GM19438 (cell line): Measurements from ENCODE around the gene EDDM13.
"Not testable (repeated sequence)": the region's sequence is repeated elsewhere in the genome, so short reads cannot be mapped to it uniquely, and the experiment has no call there.

Source experiments
- ATAC-seq: cut with Tn5 transposase; IDR thresholded peaks from one replicate; pipeline ENCODE4 v1.9.1; 2021; ENCODE audit warnings: low read depth; ENCODE audit not compliant: unreplicated experiment

Gene EDDM13, protein sequence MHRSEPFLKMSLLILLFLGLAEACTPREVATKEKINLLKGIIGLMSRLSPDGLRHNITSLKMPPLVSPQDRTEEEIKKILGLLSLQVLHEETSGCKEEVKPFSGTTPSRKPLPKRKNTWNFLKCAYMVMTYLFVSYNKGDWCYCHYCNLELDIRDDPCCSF

DNA sequence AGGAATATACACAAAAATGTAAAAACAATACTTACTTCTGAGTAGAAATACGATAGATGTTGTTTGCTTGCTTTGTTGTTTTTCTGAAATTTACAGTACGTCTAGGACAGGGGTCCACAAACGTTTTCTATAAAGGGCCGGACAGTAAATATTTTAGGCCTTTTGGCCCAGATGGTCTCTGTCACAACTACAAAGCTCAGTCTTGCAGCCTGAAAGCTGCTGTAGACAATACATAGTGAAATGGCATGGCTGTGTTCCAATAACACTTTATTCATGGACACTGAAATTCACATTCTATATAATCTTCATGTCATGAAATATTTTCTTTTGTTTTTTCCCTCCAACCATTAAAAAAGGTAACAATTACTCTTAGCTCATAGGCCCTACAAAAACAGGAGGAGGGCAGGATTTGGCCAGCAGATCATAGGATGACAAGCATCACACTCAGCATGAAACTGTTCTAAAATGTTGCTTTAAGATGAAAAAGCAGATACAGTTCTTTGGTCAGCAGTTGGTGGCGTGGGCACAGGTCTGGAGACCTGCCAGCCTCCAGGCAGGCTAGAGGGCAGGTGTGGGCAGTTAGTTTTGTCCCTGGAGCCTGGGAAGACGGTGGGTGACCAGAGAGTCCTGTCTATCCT lies at the start of gene EDDM13:
Gene EDDM13, plus strand, starts transcription at position 588 of the 638 bp plus-strand sequence. CDS start 87 bp downstream, outside the sequence.
- ATAC-seq = no peak

DNA sequence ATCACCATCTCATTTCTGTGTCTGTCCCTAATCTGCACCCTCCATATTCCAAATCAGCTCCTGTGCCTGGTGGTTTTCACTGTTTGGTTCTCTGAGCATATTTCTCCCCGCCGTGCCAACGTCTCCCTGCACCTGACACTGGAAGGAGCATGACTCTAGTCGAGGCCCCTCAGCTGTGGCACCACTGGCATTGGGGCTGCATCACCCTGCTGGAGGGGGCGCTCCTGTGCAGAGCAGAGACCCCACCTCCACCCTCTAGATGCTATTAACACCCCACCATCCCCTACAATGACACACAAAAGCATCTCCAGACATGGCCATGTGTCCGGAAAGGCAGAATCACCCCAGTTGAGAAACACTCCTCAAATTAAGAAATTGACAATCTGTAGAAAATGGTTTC lies 49.6 kb upstream of the EDDM13 start:
- no peak for ATAC-seq

DNA sequence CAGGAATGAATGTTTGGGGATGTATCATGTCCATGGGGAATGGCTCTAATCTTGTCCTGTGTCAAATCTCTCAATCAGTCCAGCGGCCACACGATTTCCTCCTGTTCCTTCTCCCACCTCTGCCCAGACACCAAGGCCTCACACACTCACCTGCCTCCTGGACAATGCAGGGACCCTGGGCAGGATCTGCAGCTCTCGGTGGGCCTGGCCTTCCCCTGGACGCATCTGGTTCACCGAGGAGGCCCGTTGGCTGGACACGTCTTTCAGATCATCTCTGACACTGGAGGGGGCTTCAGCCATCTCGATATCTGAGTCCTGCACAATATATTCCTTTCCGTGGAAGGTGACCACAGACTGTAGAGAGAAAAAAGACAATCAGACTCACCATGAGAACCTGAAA lies 49.1 kb upstream of the EDDM13 start:
- ATAC-seq = no peak

DNA sequence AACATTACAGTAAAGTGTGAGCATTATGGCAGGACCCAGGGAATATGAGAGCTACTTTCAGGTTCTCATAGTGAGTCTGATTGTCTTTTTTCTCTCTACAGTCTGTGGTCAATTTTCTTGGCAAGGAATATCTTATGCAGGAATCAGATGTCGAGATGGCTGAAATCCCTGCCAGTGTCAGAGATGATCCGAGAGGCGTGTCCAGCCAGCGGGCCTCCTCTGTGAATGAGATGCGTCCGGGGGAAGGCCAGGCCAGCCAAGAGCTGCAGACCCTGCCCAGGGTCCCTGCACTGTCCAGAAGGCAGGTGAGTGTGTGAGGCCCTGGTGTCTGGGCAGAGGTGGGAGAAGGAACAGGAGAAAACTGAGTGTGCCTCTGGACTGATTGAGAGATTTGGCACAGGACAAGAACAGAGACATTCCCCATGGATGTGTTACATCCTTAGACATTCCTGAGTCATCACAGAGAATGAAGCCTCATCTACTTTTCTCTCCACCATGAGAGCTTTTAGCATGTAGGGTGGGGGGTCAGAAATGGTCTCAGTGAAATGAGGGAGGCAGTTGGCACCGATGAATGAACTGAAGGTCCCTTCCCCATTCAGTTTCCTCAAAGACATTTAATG lies 27.3 kb upstream of the EDDM13 start:
- ATAC-seq = no peak

DNA sequence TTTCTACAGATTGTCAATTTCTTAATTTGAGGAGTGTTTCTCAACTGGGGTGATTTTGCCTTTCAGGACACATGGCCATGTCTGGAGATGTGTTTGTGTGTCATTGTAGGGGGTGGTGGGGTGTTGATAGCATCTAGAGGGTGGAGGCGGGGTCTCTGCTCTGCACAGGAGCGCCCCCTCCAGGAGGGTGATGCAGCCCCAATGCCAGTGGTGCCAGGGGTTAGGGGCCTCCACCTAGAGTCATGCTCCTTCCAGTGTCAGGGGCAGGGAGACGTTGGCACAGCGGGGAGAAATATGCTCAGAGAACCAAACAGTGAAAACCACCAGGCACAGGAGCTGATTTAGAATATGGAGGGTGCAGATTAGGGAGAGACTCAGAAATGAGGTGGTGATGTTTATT lies 26.8 kb upstream of the EDDM13 start:
- ATAC-seq = not testable (repeated sequence)

DNA sequence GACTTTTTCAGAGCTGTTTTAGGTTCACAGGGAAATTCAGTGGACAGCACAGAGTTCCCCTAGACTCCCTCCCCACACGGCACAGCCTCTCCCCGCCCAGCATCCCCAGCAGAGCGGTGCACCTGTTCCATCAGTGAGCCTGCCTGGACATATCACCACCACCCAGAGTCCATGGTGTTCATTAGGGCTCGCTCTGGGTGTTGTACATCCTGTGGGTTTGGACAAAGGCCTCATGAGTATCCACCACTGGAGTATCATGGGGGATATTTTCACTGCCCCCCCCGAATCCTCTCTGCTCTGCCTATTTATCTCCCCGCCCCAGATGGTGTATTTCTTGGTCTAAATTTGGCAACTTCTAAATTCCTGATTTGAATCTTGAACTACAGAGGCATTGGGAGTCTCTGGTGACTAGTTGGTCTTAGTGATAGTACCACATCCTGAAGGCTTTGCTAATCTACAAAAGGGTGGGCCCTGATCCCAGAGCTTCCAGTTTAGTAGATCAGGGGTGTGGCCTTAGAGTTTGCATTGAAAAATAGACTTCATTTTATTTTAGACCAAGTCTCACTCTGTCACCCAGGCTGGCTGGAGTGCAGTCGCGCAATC lies 23.7 kb upstream of the EDDM13 start:
- ATAC-seq = not testable (repeated sequence)

- no peak for ATAC-seq
Observed at GRCh38 chr19:56252699-56253422, 19.7 kb upstream of the EDDM13 start.

GRCh38 chr19:56253737-56254136 lies 18.8 kb upstream of the EDDM13 start:
- ATAC-seq = no peak

DNA sequence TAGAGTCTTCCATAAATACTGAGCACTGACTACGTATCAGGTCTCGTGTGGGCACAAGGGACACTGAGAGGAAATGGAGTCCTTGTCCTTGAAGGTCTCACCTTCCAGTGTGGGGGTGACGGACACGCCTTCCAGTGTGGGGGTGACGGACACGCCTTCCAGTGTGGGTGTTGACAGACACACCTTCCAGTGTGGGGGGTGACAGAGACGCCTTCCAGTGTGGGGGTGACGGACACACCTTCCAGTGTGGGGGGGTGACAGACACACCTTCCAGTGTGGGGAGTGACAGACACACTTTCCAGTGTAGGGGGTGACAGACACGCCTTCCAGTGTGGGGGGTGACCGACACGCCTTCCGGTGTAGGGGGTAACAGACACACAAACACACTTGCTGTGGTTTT lies 14.3 kb upstream of the EDDM13 start:
- ATAC-seq = no peak

- no peak for ATAC-seq
Observed at GRCh38 chr19:56261145-56261544, 11.4 kb upstream of the EDDM13 start.

- not testable (repeated sequence) for ATAC-seq
Observed at GRCh38 chr19:56261932-56262331, 10.6 kb upstream of the EDDM13 start.

DNA sequence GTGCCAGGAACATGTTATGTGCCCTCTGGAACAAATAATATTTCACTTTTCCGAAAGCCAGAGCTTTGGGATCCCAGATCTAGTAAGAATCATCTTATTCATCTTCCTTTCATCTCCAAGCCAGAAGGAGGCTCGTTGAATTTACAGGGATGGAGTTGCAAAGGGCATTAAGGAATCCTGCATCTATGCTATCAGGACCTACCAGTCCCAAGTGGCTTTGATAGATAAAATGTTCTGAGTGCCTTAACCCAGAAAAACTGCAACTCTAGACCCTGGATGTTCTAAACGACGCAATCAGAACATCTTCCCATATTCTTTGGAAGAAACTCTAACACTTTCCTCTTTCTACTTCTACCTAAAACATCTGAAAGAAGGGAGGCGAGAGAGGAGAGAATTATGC lies 9.2 kb upstream of the EDDM13 start:
- no peak for ATAC-seq

GRCh38 chr19:56266051-56266450 lies 6.5 kb upstream of the EDDM13 start:
- ATAC-seq = no peak

DNA sequence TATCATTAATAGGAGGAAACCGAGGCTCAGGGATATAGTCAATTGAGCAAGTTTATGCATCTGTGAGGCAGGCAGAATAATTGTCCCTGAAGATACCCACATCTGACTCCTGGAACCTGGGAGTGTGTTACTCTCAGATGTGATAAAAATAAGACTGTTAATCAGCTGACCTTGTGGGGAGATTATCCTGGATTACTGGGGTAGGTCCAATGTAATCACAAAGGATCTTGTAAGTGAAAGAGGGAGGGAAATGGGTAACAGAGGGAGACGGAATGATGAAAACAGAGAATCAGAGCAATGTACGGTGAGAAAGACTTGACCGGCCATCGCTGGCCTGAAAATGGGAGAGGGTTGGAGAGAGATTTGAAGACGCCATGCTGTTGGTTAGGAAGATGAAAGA lies 3.2 kb upstream of the EDDM13 start:
- no peak for ATAC-seq

DNA sequence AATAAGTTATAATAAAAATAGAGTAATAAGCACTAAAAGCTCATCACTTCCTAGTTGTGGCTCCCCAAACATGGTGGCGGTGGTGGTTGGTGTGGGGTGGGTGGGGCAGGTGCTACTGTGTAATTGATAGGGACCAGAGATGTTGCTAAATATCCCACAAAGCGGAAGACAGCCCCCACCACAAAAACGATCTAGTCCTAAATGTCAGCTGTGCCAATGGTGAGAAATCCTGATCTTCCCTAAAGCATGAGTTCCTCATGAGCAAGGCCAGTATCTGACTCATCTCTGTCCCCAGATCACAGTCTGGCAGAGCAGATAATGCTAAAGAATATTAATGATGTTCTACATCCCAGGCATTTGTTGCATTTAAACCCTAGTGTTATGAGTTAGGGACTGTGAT lies 1.9 kb upstream of the EDDM13 start:
- ATAC-seq = no peak

DNA sequence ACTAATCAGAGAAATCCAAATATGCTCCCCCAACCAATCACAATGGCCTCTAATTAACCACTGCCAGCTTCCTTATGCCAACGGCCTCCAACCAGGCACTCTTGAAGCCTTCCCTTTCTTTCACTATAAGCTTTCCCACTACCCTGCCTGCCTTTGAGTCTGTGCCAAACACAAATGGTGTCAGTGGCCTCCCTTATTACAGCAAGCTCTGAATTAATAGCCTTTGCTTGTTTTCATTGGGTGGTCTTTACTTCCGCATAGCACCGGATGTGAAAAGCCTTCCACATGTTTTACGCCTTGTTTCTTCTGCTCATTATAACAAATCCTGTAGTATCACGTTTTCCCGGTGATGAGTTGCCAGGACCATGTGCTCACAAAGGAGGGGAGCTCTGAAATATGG lies 1.4 kb upstream of the EDDM13 start:
- no peak for ATAC-seq

DNA sequence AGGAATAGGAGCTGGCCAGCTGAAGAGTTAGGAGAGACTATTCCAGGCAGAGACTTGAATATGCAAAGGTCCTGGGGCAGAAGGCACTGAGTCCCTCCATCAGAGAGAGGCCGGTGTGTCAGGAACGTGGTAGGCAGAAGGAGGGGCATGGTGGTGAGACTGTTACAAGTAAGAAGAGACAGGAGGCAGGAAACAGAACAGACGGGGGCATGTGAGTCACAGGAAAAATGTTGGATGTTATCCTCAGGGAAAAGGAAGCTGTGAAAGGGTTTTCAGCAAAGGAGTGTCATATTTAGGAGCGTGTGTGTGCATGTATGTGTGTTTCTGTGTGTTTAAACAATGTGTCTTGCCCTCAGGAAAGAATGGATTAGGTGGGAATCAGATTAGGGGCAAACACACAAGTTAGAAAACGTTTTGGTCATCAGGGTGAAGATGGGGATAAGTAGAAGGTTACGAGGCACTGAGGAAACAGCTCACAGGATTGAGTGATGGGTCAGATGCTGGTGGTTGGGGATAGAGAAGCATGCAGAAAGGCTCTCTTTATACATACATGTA lies 1.1 kb downstream of the EDDM13 start:
- ATAC-seq = no peak

DNA sequence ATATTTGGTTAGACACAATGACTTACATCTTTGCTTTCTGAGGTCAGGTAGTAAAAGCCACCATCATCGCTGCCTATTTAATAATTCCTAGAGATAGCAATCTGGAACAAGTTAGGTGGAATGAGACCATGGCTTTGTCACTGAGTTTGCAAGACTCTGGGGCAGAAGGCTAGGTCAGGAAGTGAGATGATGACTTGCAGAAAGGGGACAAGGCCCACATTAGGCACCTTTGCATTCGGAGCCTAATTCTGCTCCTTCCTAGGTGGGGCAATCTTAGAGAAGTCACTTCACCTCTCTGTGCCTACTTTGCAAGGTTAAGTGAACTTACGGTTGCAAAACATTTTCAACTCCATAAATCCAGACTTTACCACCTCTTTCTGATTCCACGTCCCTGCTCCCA lies 10.3 kb downstream of the EDDM13 start:
- no peak for ATAC-seq

- no peak for ATAC-seq
Observed at GRCh38 chr19:56284746-56285145, 12.2 kb downstream of the EDDM13 start.

GRCh38 chr19:56290104-56290503 lies 17.6 kb downstream of the EDDM13 start:
- ATAC-seq = no peak

DNA sequence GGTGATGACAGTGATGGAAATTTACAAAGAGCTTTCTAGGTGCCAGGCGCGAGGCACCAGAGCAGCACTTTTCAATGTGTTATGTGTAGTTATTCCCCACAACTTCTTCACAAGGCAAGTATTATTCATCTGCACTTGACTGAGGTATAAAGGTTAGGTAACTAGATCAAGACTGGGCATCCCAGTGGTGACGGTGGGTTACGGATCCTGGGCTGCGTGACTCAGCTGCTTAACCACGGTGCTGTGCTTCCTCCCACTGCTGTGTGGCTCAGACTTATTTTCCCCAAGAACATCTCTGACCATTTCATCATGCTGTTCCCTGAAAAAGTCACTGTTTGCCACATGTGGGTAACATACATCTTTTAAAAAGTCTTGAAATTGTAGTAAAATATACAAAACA lies 19.3 kb downstream of the EDDM13 start:
- no peak for ATAC-seq
